HepG2 (cell line): ENCODE measurements around the gene SIVA1. TPM values are rescaled to one million over a fixed set of nuclear protein-coding genes. Genes with fewer than 3 reads are reported as not detected.
A peak's percentile ranks its signal among the peaks of the same experiment; 100 is the strongest.

Experiments
- MYC ChIP-seq: sonication (generic); formaldehyde crosslinking; IDR thresholded peaks from 2 replicates; pipeline ENCODE4 v1.9.0; 2021; ENCODE audit warnings: missing genetic modification reagents, borderline replicate concordance
- RARG ChIP-seq: sonication (generic); formaldehyde crosslinking; IDR thresholded peaks from 2 replicates; pipeline ENCODE4 v1.4.0; 2020; ENCODE audit warnings: low read depth, mild to moderate bottlenecking, missing genetic modification reagents
- SAP130 ChIP-seq: IDR thresholded peaks from 2 replicates; pipeline ENCODE4 v1.6.1; 2016; ENCODE audit warnings: low read depth
- STAG1 ChIP-seq: sonication (generic); formaldehyde crosslinking; IDR thresholded peaks from 2 replicates; pipeline ENCODE4 v1.4.0; 2020; ENCODE audit warnings: missing genetic modification reagents
- ZNF333 ChIP-seq: sonication (generic); formaldehyde crosslinking; IDR thresholded peaks from 2 replicates; pipeline ENCODE4 v1.4.0; 2020; ENCODE audit warnings: mild to moderate bottlenecking, missing genetic modification reagents, borderline replicate concordance
- polyA plus RNA-seq, 8 experiments: library from polyadenylated mRNA; depleted of rRNA in 3 of 8; stranded (reverse) in 7 of 8; unstranded in 1 of 8; fragments of >200 nt; fragmentation: Illumina TruSeq in 4 of 8; extraction: Trizol in 4 of 8; gene quantifications; 2 replicates each; pipeline versions ENCODE4 v1.2.1 to v1.2.3, GENCODE V29; 2011 to 2016; ENCODE audit warnings: low read depth in 4 of 8, missing spikeins in 1 of 8, mixed read lengths in 1 of 8; ENCODE audit not compliant: insufficient read depth in 1 of 8
- total RNA-seq, 5 experiments: library from RNA; depleted of rRNA; stranded (reverse); fragments of >200 nt; fragmentation: Illumina TruSeq; extraction: Trizol; gene quantifications; 2 replicates each; pipeline ENCODE4 v1.2.3, GENCODE V29; 2016; ENCODE audit warnings: low read depth in 1 of 5
- TF ChIP-seq, protein P1 (sequence below): sonication (generic); formaldehyde crosslinking; IDR thresholded peaks from 2 replicates; pipeline ENCODE4 v1.4.0; 2020; ENCODE audit warnings: missing genetic modification reagents
- TF ChIP-seq, protein P2 (sequence below), 2 experiments: sonication (generic) in 1 of 2; formaldehyde crosslinking in 1 of 2; IDR thresholded peaks; 2 replicates each; pipeline versions ENCODE4 v1.4.0 to v1.6.1; 2018 to 2020; ENCODE audit warnings: missing genetic modification reagents in 2 of 2, borderline replicate concordance in 1 of 2, low read depth in 1 of 2, mild to moderate bottlenecking in 1 of 2, missing biosample characterization in 1 of 2
- TF ChIP-seq, protein P3 (sequence below): sonication (generic); formaldehyde crosslinking; IDR thresholded peaks from 2 replicates; pipeline ENCODE4 v1.5.1; 2020; ENCODE audit warnings: mild to moderate bottlenecking, missing genetic modification reagents, moderate library complexity
- TF ChIP-seq, protein P4 (sequence below): IDR thresholded peaks from 2 replicates; pipeline ENCODE4 v1.6.1; 2016; ENCODE audit warnings: low read depth, control low read depth
- TF ChIP-seq, protein P5 (sequence below): sonication (generic); formaldehyde crosslinking; IDR thresholded peaks from 2 replicates; pipeline ENCODE4 v1.9.0; 2022; ENCODE audit warnings: missing genetic modification reagents, mild to moderate bottlenecking, borderline replicate concordance
- TF ChIP-seq, protein P6 (sequence below): sonication (generic); formaldehyde crosslinking; IDR thresholded peaks from 2 replicates; pipeline ENCODE4 v1.8.0; 2022; ENCODE audit warnings: missing genetic modification reagents, low read depth, mild to moderate bottlenecking, borderline replicate concordance
- TF ChIP-seq, protein P7 (sequence below): IDR thresholded peaks from 2 replicates; pipeline ENCODE4 v1.6.1; 2016; ENCODE audit warnings: missing compliant biosample characterization, missing genetic modification reagents, borderline replicate concordance

The SIVA1 gene
- total and polyA plus RNA-seq, 2 of the 13 experiments (the other 11 are each of a cell fraction or from before 2014, with no cell fraction given), result 123 to 186 TPM

DNA sequence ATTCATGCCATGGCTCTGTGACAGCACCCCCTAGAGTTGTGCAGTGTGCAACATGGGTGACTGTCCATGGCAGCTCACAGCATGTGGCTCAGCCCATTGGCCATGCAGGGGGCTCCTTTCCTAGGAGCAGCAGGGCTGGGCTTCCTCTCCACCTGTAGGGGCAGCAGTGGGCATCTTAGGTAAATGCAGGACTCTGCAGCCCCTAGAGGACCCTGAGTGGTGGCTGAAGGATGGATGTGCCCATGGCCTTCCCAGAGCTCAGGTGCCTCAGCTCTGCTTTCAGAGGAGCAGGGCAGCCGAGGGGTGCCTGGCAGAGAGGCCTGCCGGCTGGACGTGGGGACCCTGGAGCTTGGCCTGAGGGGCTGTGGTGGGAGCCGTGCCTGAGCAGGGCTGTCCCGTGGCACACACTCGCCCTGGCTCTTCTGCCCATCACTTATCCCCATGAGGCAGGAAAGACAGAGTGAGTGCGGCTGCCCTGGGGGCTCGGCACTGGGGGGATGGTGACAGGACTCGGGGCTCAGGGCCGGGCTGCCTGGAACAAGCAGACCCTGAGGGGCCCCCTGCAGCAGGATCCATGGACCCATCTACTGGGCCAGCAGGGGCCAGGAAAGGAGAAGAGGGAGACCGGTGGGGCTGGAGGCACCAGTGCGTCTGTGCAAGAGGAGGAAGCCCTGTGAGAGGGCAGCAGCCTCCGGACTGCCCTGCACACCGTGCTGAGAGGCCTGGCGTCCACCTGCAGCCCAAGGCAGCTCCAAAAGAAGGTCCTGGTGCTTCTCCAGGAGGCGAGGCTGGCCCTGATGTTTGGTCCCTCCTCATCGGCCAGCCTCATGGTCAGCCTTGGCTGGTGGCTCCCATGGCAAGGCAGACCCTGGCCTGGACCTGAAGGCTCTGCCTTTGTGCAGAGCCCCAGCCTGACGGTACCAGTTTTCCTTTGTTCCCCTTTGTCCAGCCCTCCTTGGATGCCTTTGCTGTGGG is 21.3 kb upstream of the SIVA1 start (continued):
- TF ChIP-seq, protein P1, sequence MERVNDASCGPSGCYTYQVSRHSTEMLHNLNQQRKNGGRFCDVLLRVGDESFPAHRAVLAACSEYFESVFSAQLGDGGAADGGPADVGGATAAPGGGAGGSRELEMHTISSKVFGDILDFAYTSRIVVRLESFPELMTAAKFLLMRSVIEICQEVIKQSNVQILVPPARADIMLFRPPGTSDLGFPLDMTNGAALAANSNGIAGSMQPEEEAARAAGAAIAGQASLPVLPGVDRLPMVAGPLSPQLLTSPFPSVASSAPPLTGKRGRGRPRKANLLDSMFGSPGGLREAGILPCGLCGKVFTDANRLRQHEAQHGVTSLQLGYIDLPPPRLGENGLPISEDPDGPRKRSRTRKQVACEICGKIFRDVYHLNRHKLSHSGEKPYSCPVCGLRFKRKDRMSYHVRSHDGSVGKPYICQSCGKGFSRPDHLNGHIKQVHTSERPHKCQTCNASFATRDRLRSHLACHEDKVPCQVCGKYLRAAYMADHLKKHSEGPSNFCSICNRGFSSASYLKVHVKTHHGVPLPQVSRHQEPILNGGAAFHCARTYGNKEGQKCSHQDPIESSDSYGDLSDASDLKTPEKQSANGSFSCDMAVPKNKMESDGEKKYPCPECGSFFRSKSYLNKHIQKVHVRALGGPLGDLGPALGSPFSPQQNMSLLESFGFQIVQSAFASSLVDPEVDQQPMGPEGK, result peak; percentile 42; the same call in 1 of the 2 replicates
- TF ChIP-seq, protein P2, sequence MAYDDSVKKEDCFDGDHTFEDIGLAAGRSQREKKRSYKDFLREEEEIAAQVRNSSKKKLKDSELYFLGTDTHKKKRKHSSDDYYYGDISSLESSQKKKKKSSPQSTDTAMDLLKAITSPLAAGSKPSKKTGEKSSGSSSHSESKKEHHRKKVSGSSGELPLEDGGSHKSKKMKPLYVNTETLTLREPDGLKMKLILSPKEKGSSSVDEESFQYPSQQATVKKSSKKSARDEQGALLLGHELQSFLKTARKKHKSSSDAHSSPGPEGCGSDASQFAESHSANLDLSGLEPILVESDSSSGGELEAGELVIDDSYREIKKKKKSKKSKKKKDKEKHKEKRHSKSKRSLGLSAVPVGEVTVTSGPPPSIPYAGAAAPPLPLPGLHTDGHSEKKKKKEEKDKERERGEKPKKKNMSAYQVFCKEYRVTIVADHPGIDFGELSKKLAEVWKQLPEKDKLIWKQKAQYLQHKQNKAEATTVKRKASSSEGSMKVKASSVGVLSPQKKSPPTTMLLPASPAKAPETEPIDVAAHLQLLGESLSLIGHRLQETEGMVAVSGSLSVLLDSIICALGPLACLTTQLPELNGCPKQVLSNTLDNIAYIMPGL (CRISPR knock-in tag; IDR thresholded peaks at IDR 0.05; ENCODE audit: borderline replicate concordance in 1 of 2, low read depth in 1 of 2), result 0 out of 4 replicates have a peak, but pooled peaks of 1 of the 2 experiments have one; percentile 4
- TF ChIP-seq, protein P3, sequence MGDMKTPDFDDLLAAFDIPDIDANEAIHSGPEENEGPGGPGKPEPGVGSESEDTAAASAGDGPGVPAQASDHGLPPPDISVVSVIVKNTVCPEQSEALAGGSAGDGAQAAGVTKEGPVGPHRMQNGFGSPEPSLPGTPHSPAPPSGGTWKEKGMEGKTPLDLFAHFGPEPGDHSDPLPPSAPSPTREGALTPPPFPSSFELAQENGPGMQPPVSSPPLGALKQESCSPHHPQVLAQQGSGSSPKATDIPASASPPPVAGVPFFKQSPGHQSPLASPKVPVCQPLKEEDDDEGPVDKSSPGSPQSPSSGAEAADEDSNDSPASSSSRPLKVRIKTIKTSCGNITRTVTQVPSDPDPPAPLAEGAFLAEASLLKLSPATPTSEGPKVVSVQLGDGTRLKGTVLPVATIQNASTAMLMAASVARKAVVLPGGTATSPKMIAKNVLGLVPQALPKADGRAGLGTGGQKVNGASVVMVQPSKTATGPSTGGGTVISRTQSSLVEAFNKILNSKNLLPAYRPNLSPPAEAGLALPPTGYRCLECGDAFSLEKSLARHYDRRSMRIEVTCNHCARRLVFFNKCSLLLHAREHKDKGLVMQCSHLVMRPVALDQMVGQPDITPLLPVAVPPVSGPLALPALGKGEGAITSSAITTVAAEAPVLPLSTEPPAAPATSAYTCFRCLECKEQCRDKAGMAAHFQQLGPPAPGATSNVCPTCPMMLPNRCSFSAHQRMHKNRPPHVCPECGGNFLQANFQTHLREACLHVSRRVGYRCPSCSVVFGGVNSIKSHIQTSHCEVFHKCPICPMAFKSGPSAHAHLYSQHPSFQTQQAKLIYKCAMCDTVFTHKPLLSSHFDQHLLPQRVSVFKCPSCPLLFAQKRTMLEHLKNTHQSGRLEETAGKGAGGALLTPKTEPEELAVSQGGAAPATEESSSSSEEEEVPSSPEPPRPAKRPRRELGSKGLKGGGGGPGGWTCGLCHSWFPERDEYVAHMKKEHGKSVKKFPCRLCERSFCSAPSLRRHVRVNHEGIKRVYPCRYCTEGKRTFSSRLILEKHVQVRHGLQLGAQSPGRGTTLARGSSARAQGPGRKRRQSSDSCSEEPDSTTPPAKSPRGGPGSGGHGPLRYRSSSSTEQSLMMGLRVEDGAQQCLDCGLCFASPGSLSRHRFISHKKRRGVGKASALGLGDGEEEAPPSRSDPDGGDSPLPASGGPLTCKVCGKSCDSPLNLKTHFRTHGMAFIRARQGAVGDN (CRISPR knock-in tag), result peak; percentile 57
- TF ChIP-seq, protein P4, sequence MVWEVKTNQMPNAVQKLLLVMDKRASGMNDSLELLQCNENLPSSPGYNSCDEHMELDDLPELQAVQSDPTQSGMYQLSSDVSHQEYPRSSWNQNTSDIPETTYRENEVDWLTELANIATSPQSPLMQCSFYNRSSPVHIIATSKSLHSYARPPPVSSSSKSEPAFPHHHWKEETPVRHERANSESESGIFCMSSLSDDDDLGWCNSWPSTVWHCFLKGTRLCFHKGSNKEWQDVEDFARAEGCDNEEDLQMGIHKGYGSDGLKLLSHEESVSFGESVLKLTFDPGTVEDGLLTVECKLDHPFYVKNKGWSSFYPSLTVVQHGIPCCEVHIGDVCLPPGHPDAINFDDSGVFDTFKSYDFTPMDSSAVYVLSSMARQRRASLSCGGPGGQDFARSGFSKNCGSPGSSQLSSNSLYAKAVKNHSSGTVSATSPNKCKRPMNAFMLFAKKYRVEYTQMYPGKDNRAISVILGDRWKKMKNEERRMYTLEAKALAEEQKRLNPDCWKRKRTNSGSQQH (CRISPR knock-in tag), result no peak
- TF ChIP-seq ZNF333 (CRISPR knock-in tag) (no peak), RARG (CRISPR knock-in tag) (no peak), STAG1 (CRISPR knock-in tag) (peak; percentile 39), MYC (CRISPR knock-in tag) (peak; percentile 37; the same call in 1 of the 2 replicates), SAP130 (CRISPR knock-in tag) (peak; percentile 23; the same call in 1 of the 2 replicates)
- TF ChIP-seq, protein P5, sequence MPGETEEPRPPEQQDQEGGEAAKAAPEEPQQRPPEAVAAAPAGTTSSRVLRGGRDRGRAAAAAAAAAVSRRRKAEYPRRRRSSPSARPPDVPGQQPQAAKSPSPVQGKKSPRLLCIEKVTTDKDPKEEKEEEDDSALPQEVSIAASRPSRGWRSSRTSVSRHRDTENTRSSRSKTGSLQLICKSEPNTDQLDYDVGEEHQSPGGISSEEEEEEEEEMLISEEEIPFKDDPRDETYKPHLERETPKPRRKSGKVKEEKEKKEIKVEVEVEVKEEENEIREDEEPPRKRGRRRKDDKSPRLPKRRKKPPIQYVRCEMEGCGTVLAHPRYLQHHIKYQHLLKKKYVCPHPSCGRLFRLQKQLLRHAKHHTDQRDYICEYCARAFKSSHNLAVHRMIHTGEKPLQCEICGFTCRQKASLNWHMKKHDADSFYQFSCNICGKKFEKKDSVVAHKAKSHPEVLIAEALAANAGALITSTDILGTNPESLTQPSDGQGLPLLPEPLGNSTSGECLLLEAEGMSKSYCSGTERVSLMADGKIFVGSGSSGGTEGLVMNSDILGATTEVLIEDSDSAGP (CRISPR knock-in tag), result 0 out of 2 replicates have a peak, but pooled peaks have one; percentile 15
- TF ChIP-seq, protein P6, sequence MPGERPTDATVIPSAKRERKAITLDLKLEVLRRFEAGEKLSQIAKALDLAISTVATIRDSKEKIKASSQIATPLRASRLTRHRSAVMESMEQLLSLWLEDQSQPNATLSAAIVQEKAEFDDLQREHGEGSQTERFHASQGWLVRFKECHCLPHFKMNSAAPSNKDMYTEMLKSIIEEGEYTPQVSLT (CRISPR knock-in tag), result no peak
- TF ChIP-seq, protein P7, sequence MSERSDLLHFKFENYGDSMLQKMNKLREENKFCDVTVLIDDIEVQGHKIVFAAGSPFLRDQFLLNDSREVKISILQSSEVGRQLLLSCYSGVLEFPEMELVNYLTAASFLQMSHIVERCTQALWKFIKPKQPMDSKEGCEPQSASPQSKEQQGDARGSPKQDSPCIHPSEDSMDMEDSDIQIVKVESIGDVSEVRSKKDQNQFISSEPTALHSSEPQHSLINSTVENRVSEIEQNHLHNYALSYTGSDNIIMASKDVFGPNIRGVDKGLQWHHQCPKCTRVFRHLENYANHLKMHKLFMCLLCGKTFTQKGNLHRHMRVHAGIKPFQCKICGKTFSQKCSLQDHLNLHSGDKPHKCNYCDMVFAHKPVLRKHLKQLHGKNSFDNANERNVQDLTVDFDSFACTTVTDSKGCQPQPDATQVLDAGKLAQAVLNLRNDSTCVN (CRISPR knock-in tag), result 0 out of 2 replicates have a peak, but pooled peaks have one; percentile 20
